HepG2 (cell line): ENCODE measurements around the gene CFAP46. TPM values are rescaled to one million over a fixed set of nuclear protein-coding genes. Genes with fewer than 3 reads are reported as not detected.

ENCODE experiments used
- ATAC-seq: fragments of 200-7000 bp; cut with Tn5 transposase; 3 replicates; pipeline ENCODE4 v1.9.1; 2020; ENCODE audit warnings: mild to moderate bottlenecking, moderate library complexity
- BruUV-seq: library from RNA; stranded (reverse); fragments of 400-500 nt; replicated peaks from 2 replicates; lab custom pipeline; 2021; lab: Mats Ljungman, UMichigan
- CTCF ChIA-PET: fragments of 300-600 bp; formaldehyde crosslinking; extraction: SDS; loops from one replicate; lab custom pipeline; 2021; ENCODE audit warnings: low total read pairs, inconsistent platforms, low intra/inter-chr PET ratio; lab: Yijun Ruan, JAX
- POLR2A ChIA-PET: fragments of 350-600 bp; sonication (Branson Sonifier 250); formaldehyde crosslinking; loops from one replicate; lab custom pipeline; 2020; ENCODE audit warnings: antibody characterized with exemption, inconsistent platforms; lab: Yijun Ruan, JAX
- DNase-seq: peaks from one replicate; pipeline ENCODE4 v3.0.0-alpha.2; 2015; ENCODE audit warnings: low spot score
- FAIRE-seq: peaks from 3 replicates; lab custom pipeline; 2011; peaks lifted over from hg19 to GRCh38; lab: Jason Lieb, UNC
- H2AFZ ChIP-seq: one replicate; pipeline ENCODE4 v1.6.1; 2011; ENCODE audit warnings: low read length, inconsistent platforms
- H3K27ac ChIP-seq: fragments of 300-600 bp; 3 replicates; pipeline ENCODE4 v1.8.0; 2011; ENCODE audit warnings: mixed run types, mild to moderate bottlenecking, mixed read lengths, low read length, inconsistent platforms; ENCODE audit not compliant: insufficient read depth; ENCODE audit errors: extremely low read length
- H3K27me3 ChIP-seq, 2 experiments: fragments of 200-600 bp in 1 of 2; 2 replicates in 1 of 2; 3 replicates in 1 of 2; pipeline versions ENCODE4 v1.6.0 to v1.8.0; 2011; ENCODE audit warnings: low read length in 2 of 2, mild to moderate bottlenecking in 2 of 2, moderate library complexity in 2 of 2, inconsistent platforms in 1 of 2; ENCODE audit not compliant: insufficient read depth in 2 of 2, control insufficient read depth in 1 of 2
- H3K36me3 ChIP-seq, 2 experiments: fragments of 200-600 bp in 1 of 2; replicated peaks in 1 of 2; 2 replicates in 1 of 2; 3 replicates in 1 of 2; pipeline versions ENCODE4 v1.5.1 to v1.8.0; 2011; ENCODE audit warnings: low read length in 2 of 2, inconsistent platforms in 1 of 2; ENCODE audit not compliant: insufficient read depth in 2 of 2, control insufficient read depth in 1 of 2
- H3K4me1 ChIP-seq: 2 replicates; pipeline ENCODE4 v1.5.1; 2012; ENCODE audit warnings: low read length, inconsistent platforms; ENCODE audit not compliant: insufficient read depth
- H3K4me2 ChIP-seq: 2 replicates; pipeline ENCODE4 v1.6.0; 2011; ENCODE audit warnings: low read depth, low read length, inconsistent platforms
- H3K4me3 ChIP-seq, 3 experiments: fragments of 200-600 bp in 1 of 3; sonication (generic), shearing (Covaris generic) in 1 of 3; replicated peaks in 1 of 3; 2 replicates each; pipeline ENCODE4 v1.5.1; 2011 to 2016; ENCODE audit warnings: low read length in 3 of 3, inconsistent platforms in 2 of 3, low read depth in 2 of 3, mild to moderate bottlenecking in 2 of 3, control low read depth in 1 of 3, mixed read lengths in 1 of 3; ENCODE audit not compliant: insufficient read depth in 1 of 3
- H3K79me2 ChIP-seq: one replicate; pipeline ENCODE4 v1.6.1; 2011; ENCODE audit warnings: low read length, inconsistent platforms; ENCODE audit not compliant: insufficient read depth
- H3K9ac ChIP-seq: 2 replicates; pipeline ENCODE4 v1.6.0; 2011; ENCODE audit warnings: mild to moderate bottlenecking, low read depth, low read length, inconsistent platforms; ENCODE audit not compliant: insufficient read depth
- H3K9me3 ChIP-seq: 2 replicates; pipeline ENCODE4 v1.5.1; 2012; ENCODE audit warnings: mild to moderate bottlenecking, low read length
- H4K20me1 ChIP-seq: 2 replicates; pipeline ENCODE4 v1.6.0; 2011; ENCODE audit warnings: inconsistent platforms, mild to moderate bottlenecking, low read length, moderate library complexity; ENCODE audit not compliant: insufficient read depth
- FOSL1 ChIP-seq: sonication (generic); formaldehyde crosslinking; IDR thresholded peaks from 2 replicates; pipeline ENCODE4 v1.9.0; 2021; ENCODE audit warnings: missing genetic modification reagents, borderline replicate concordance
- NCOR1 ChIP-seq: fragments of 200-600 bp; sonication (generic); IDR thresholded peaks from 2 replicates; pipeline ENCODE4 v1.7.0; 2017; ENCODE audit warnings: antibody characterized with exemption, low read length, borderline replicate concordance
- NR2F6 ChIP-seq, 2 experiments: IDR thresholded peaks; 2 replicates each; pipeline ENCODE4 v1.6.1; 2016; ENCODE audit warnings: antibody characterized with exemption in 1 of 2, mild to moderate bottlenecking in 1 of 2
- RFXAP ChIP-seq: sonication (generic); formaldehyde crosslinking; IDR thresholded peaks from 2 replicates; pipeline ENCODE4 v1.4.0; 2020; ENCODE audit warnings: missing genetic modification reagents, borderline replicate concordance
- SATB2 ChIP-seq: sonication (generic); formaldehyde crosslinking; IDR thresholded peaks from 2 replicates; pipeline ENCODE4 v1.5.0; 2020; ENCODE audit warnings: missing genetic modification reagents
- UBTF ChIP-seq: sonication (generic); formaldehyde crosslinking; IDR thresholded peaks from 2 replicates; pipeline ENCODE4 v1.4.0; 2020; ENCODE audit warnings: mild to moderate bottlenecking, missing genetic modification reagents
- ZC3H13 ChIP-seq: sonication (generic); formaldehyde crosslinking; IDR thresholded peaks from 2 replicates; pipeline ENCODE4 v1.8.1; 2023; ENCODE audit warnings: mild to moderate bottlenecking, missing genetic modification reagents, moderate library complexity
- ZNF331 ChIP-seq: sonication (generic); formaldehyde crosslinking; IDR thresholded peaks from 2 replicates; pipeline ENCODE4 v1.4.0; 2020; ENCODE audit warnings: missing genetic modification reagents
- ZNF512 ChIP-seq: sonication (generic); formaldehyde crosslinking; IDR thresholded peaks from 2 replicates; pipeline ENCODE4 v1.4.0; 2020; ENCODE audit warnings: mild to moderate bottlenecking, missing genetic modification reagents
- ZNF776 ChIP-seq: sonication (generic); formaldehyde crosslinking; IDR thresholded peaks from 2 replicates; pipeline ENCODE4 v1.4.0; 2020; ENCODE audit warnings: mild to moderate bottlenecking, missing genetic modification reagents
- WGBS: methylation state at CpG from one replicate; pipeline ENCODE4 v1.1.6; 2017; ENCODE audit warnings: low lambda C conversion rate; 5-methylcytosine and 5-hydroxymethylcytosine counted together
- in situ Hi-C: cut with HindIII; loops from 2 replicates; pipeline ENCODE4 v1.10.0; 2017; ENCODE audit warnings: low pct_unique_long_range_greater_than_20kb; ENCODE audit not compliant: extremely low pct_ligation_motif_present
- intact Hi-C: fragments of 100-400 bp; cut with micrococcal nuclease; formaldehyde crosslinking; loops from one replicate; pipeline ENCODE4 v1.10.0; 2022; ENCODE audit not compliant: unreplicated experiment
- polyA plus RNA-seq, 8 experiments: library from polyadenylated mRNA; depleted of rRNA in 3 of 8; stranded (reverse) in 7 of 8; unstranded in 1 of 8; fragments of >200 nt; fragmentation: Illumina TruSeq in 4 of 8; extraction: Trizol in 4 of 8; gene quantifications; 2 replicates each; pipeline versions ENCODE4 v1.2.1 to v1.2.3, GENCODE V29; 2011 to 2016; ENCODE audit warnings: low read depth in 4 of 8, missing spikeins in 1 of 8, mixed read lengths in 1 of 8; ENCODE audit not compliant: insufficient read depth in 1 of 8
- total RNA-seq, 5 experiments: library from RNA; depleted of rRNA; stranded (reverse); fragments of >200 nt; fragmentation: Illumina TruSeq; extraction: Trizol; gene quantifications; 2 replicates each; pipeline ENCODE4 v1.2.3, GENCODE V29; 2016; ENCODE audit warnings: low read depth in 1 of 5

Gene CFAP46
- total and polyA plus RNA-seq, 2 of the 13 experiments (the other 11 are each of a cell fraction or from before 2014, with no cell fraction given) = 0.24 to 0.84 TPM

GRCh38 chr10:132916421-132916841 is 25.9 kb downstream of the CFAP46 start:
- DNase-seq = no peak
- no peak overlapping the region for H3K4me2 ChIP-seq
- no peak overlapping the region for H3K4me3 ChIP-seq
- no peaks in the 10 kb centered on the region for H3K36me3 ChIP-seq
- no peak for TF ChIP-seq UBTF (CRISPR knock-in tag)
- no peak for TF ChIP-seq RFXAP (CRISPR knock-in tag)
- TF ChIP-seq ZNF512 (CRISPR knock-in tag) = no peak
- TF ChIP-seq NCOR1 = no peak
- TF ChIP-seq ZC3H13 (CRISPR knock-in tag) = no peak
- no peak for TF ChIP-seq ZNF776 (CRISPR knock-in tag)
- TF ChIP-seq FOSL1 = no peak
- no peak for TF ChIP-seq ZNF331 (CRISPR knock-in tag)
- no peak for TF ChIP-seq SATB2 (CRISPR knock-in tag)
- TF ChIP-seq NR2F6 (IDR thresholded peaks at IDR 0.05) = no peak
- no peak for TF ChIP-seq NR2F6 (CRISPR knock-in tag; IDR thresholded peaks at IDR 0.05)
- BruUV-seq = no TSS peak
- FAIRE-seq = no peak
- no peaks in the 10 kb centered on the region for H4K20me1 ChIP-seq
- ATAC-seq = no peak
- ChIA-PET CTCF (no interaction called here), POLR2A (no interaction called here)
- WGBS = 41% methylated on average over 11 of the region's 19 CpGs
- H3K9me3 ChIP-seq = no peaks in the 10 kb centered on the region
- in situ Hi-C loops (no loop called here), intact Hi-C loops (no loop called here)
- H3K27ac ChIP-seq = no peak overlapping the region
- H3K27me3 ChIP-seq = peaks cover 1 to 18% of the 10 kb centered on the region in 2 experiments; a peak in 2 of 5 replicates
- no peak overlapping the region for H3K9ac ChIP-seq
- no peak overlapping the region for H2AFZ ChIP-seq
- no peaks in the 10 kb centered on the region for H3K4me1 ChIP-seq
- H3K79me2 ChIP-seq = no peaks in the 10 kb centered on the region
